Uterus (tissue), 4 donors: ENCODE results near the gene MSH2. TPM values are rescaled to one million over a fixed set of nuclear protein-coding genes. Genes with fewer than 3 reads are reported as not detected.

ENCODE experiments used
- DNase-seq, 2 donors: peaks; one replicate each; pipeline ENCODE4 v3.0.0-alpha.2; 2019 to 2020
- H3K27ac ChIP-seq, 2 donors: fragments of 200-600 bp; sonication (generic); 1 replicate in 1 of 2; 2 replicates in 1 of 2; pipeline ENCODE4 v1.5.1; 2016 to 2018
- H3K27me3 ChIP-seq, 2 donors: fragments of 200-600 bp; sonication (generic); one replicate each; pipeline ENCODE4 v1.5.1; 2018 to 2019; ENCODE audit warnings: control low read depth in 1 of 2
- H3K36me3 ChIP-seq, 2 donors: fragments of 200-600 bp; sonication (generic); one replicate each; pipeline ENCODE4 v1.5.1; 2019; ENCODE audit warnings: control low read depth in 1 of 2
- H3K4me1 ChIP-seq, 2 donors: fragments of 200-600 bp; sonication (generic); one replicate each; pipeline ENCODE4 v1.5.1; 2018 to 2019; ENCODE audit warnings: control low read depth in 1 of 2
- H3K4me3 ChIP-seq, 2 donors: fragments of 200-600 bp; sonication (generic); 1 replicate in 1 of 2; 2 replicates in 1 of 2; pipeline ENCODE4 v1.5.1; 2018 to 2019; ENCODE audit warnings: mild to moderate bottlenecking in 1 of 2
- H3K9me3 ChIP-seq, 2 donors: fragments of 200-600 bp; sonication (generic); one replicate each; pipeline ENCODE4 v1.5.1; 2019; ENCODE audit warnings: control low read depth in 1 of 2
- POLR2A ChIP-seq, 2 donors: fragments of 450-650 bp; IDR thresholded peaks; one replicate each; pipeline ENCODE4 v1.6.1; 2016; ENCODE audit warnings: antibody characterized with exemption in 2 of 2, mild to moderate bottlenecking in 1 of 2, moderate library complexity in 1 of 2
- intact Hi-C: fragments of 100-400 bp; cut with DNase I; formaldehyde crosslinking; loops from one replicate; pipeline ENCODE4 v1.15.1; 2023; ENCODE audit warnings: low total_unique reads
- total RNA-seq, 4 donors: library from RNA; depleted of rRNA in 3 of 4; stranded (reverse); fragments of >200 nt in 3 of 4; gene quantifications; one replicate each; pipeline versions ENCODE4 v1.1.0 to v1.2.4, GENCODE V29; 2014 to 2023
- TF ChIP-seq, protein P1 (sequence below), 4 experiments: fragments of 200-600 bp in 2 of 4; fragments of 450-650 bp in 2 of 4; sonication (generic) in 2 of 4; IDR thresholded peaks; one replicate each; pipeline ENCODE4 v1.5.1; 2016 to 2019; ENCODE audit warnings: antibody characterized with exemption in 4 of 4, mild to moderate bottlenecking in 2 of 4, moderate library complexity in 1 of 4
- donor health status: DM: yes; HTN: yes; CAD: no.

The MSH2 gene
- 10 to 100 TPM; 13.5 to 76.7 (median 24.6) TPM for total RNA-seq

DNA sequence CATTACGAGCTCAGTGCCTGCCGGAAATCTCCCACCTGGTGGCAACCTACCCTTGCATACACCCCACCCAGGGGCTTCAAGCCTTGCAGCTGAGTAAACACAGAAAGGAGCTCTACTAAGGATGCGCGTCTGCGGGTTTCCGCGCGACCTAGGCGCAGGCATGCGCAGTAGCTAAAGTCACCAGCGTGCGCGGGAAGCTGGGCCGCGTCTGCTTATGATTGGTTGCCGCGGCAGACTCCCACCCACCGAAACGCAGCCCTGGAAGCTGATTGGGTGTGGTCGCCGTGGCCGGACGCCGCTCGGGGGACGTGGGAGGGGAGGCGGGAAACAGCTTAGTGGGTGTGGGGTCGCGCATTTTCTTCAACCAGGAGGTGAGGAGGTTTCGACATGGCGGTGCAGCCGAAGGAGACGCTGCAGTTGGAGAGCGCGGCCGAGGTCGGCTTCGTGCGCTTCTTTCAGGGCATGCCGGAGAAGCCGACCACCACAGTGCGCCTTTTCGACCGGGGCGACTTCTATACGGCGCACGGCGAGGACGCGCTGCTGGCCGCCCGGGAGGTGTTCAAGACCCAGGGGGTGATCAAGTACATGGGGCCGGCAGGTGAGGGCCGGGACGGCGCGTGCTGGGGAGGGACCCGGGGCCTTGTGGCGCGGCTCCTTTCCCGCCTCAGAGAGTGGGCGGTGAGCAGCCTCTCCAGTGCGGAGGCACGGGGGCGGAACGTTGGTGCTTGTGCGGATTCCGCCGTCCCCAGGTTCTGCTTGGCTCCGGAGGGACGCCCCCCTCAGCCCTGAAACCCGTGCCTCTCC, at the start of gene MSH2:
Gene MSH2, plus strand, starts transcription at position 352 of the 804 bp plus-strand sequence. Its CDS starts 36 bp downstream, at position 388.
- H3K9me3 ChIP-seq: no peaks in the 10 kb centered on the region
- peaks cover 0 to 7% of the 10 kb centered on the region in 2 donors for H3K4me1 ChIP-seq
- H3K27ac ChIP-seq: peak within 1 kb of the TSS; percentile 60 to 71
- H3K4me3 ChIP-seq: peak within 1 kb of the TSS; percentile 78 to 97
- no peaks in the 10 kb centered on the region for H3K27me3 ChIP-seq
- H3K36me3 ChIP-seq: no peaks in the 10 kb centered on the region
- TF ChIP-seq POLR2A (IDR thresholded peaks at IDR 0.05): no peak
- TF ChIP-seq, protein P1, sequence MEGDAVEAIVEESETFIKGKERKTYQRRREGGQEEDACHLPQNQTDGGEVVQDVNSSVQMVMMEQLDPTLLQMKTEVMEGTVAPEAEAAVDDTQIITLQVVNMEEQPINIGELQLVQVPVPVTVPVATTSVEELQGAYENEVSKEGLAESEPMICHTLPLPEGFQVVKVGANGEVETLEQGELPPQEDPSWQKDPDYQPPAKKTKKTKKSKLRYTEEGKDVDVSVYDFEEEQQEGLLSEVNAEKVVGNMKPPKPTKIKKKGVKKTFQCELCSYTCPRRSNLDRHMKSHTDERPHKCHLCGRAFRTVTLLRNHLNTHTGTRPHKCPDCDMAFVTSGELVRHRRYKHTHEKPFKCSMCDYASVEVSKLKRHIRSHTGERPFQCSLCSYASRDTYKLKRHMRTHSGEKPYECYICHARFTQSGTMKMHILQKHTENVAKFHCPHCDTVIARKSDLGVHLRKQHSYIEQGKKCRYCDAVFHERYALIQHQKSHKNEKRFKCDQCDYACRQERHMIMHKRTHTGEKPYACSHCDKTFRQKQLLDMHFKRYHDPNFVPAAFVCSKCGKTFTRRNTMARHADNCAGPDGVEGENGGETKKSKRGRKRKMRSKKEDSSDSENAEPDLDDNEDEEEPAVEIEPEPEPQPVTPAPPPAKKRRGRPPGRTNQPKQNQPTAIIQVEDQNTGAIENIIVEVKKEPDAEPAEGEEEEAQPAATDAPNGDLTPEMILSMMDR (IDR thresholded peaks at IDR 0.05): peak in 1 of 4 experiments; percentile 17
- intact Hi-C loops: no loop called here
- peak; percentile 87 to 89 for DNase-seq

- intact Hi-C loops: no loop called here
- Histone ChIP-seq H3K27ac (no peak overlapping the region), H3K36me3 (no peaks in the 10 kb centered on the region), H3K27me3 (no peaks in the 10 kb centered on the region), H3K9me3 (no peaks in the 10 kb centered on the region), H3K4me3 (no peak overlapping the region), H3K4me1 (peaks cover 0 to 4% of the 10 kb centered on the region in 2 donors)
- no peak for DNase-seq
- no peak for TF ChIP-seq POLR2A (IDR thresholded peaks at IDR 0.05)
- TF ChIP-seq, protein P1 (IDR thresholded peaks at IDR 0.05): no peak
Measured at GRCh38 chr2:47354013-47354847, 48.7 kb upstream of the MSH2 start.

DNA sequence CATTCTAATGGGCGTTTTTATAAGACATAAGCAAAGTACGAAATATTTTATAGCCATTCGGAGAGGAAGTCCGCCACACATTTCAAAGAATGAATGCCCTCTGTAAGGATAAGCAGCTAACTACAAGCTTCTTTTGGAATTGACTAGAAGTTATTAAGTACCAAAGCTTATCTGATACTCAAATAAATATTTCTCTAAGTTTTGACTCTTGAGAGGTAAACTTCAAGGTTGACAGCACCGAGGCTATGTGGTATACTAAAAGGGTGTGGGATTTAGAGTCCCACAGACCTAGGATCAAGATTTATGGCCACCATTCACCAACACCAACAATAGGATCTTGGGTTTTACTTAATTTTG, 48.1 kb upstream of the MSH2 start:
- H3K27ac ChIP-seq: no peak overlapping the region
- intact Hi-C loops: no loop called here
- TF ChIP-seq POLR2A (IDR thresholded peaks at IDR 0.05): no peak
- TF ChIP-seq, protein P1 (IDR thresholded peaks at IDR 0.05): no peak

GRCh38 chr2:47357483-47357882, 45.5 kb upstream of the MSH2 start:
- intact Hi-C loops: no loop called here
- H3K4me3 ChIP-seq: no peak overlapping the region
- no peaks in the 10 kb centered on the region for H3K36me3 ChIP-seq
- H3K9me3 ChIP-seq: no peaks in the 10 kb centered on the region
- TF ChIP-seq, protein P1 (IDR thresholded peaks at IDR 0.05): no peak
- no peak for TF ChIP-seq POLR2A (IDR thresholded peaks at IDR 0.05)
- H3K27ac ChIP-seq: peak overlapping the region in 1 of 2 donors; percentile 15
- H3K4me1 ChIP-seq: peaks cover 0 to 4% of the 10 kb centered on the region in 2 donors
- no peaks in the 10 kb centered on the region for H3K27me3 ChIP-seq
- DNase-seq: peak; percentile 33 to 64

More for the DNA sequence above, 48.1 kb upstream of the MSH2 start:
- no peak for DNase-seq
- Histone ChIP-seq H3K4me3 (no peak overlapping the region), H3K27me3 (no peaks in the 10 kb centered on the region), H3K4me1 (peaks cover 0 to 4% of the 10 kb centered on the region in 2 donors), H3K9me3 (no peaks in the 10 kb centered on the region), H3K36me3 (no peaks in the 10 kb centered on the region)
